ENCODE data around the gene DGKH.

Gene DGKH

DNA sequence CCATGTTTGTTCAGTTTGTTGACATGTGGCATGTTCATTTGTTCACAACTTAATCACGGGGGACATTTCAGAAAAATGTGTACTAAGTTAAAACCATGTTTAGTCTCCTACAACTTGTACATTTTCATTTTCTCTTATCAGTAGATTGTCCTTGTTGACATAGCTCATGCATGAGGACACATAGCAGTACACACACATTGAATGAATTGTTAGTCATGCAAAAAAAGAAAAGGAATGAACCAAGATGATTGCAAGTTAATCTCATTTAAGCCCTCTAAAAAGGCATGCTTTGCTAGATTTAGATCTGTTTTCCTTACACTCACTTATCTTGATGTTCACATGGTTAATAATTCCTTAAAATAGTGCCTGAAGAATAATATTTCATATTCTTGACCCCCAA is 185.3 kb downstream of the DGKH start:
- DNase-seq, result no peak

DNA sequence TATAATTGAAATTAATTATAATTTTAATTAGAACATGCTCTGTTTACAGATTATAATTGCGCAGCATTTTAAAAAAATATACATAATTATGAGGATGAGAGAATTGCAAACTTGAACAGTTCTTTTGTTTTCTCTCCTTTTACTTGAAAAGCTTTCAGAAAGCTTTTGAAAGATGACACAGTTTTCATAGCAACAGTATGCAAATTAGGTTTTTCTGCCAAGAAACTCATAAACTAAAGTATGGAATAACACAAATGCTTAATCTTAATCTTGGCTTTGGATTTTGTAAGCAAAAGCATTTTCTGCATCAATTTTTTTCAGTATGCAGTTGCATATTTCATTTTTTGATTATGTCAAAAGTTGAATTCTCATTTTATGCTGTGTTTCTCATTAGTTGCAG is 190.7 kb downstream of the DGKH start:
- DNase-seq, result no peak

DNA sequence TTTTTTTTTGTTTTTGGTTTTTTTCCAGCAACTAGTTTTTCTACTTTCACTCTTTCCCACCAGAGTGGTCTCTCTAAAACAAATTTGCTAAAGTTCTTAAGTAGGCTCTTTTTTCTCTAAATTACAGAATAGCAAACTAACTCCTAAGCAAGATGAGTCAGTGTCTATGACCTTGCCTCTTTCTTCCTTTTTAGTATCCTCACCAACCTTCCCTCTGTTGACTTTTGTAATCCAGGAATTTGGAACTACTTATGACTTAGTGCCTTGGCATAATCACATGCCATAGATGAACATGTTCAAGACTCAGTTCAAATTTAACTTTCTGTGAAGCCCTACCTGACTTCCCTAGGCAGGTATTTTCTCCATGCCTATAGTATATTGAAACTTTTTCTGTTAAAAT is 191.2 kb downstream of the DGKH start:
- DNase-seq, result no peak

DNA sequence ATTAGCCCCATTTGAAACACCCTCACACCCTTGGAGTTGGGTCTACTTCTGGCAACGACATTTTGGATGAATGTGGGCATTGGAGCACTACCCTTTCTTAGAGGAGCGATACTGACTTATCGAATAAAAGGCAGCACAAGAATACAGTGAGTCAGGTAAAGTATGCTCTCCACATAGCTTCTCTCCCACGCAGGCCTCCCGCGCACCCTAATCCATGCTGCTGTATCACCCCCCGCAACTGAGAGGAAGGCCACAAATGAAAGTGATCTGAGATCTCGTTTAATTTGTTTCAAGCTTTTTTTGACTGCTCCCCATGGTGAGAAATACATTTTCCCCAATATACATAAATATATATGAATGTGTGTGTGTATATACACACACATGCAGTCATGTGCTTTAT is 198.1 kb downstream of the DGKH start:
- no peak for DNase-seq

DNA sequence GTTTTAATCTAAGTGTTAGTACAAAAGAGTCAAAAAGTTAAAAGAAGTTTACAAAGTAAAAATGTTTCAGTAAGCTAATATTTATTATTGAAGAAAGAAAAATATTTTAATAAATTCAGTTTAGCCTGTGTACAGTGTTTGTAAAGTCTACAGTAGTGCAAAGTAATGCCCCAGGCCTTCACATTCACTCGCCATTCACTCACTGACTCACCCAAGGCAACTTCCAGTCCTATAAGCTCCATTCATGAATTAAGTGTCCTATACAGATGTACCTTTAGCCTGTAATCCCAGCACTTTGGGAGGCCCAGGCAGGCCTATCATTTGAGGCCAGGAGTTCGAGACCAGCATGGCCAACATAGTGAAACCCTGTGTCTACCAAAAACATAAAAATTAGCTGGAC is 199.4 kb downstream of the DGKH start:
- DNase-seq, result no peak

DNA sequence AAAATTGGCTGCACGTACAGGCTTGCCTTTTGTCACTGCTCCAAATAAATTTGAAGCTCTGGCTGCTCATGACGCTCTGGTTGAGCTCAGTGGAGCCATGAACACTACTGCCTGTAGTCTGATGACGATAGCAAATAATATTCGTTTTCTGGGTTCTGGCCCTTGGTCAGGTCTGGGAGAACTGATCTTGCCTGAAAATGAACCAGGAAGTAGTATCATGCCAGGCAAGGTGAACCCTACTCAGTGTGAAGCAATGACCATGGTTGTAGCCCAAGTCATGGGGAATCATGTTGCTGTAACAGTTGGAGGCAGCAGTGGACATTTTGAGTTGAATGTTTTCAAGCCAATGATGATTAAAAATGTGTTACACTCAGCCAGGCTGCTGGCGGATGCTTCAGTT is 207.4 kb downstream of the DGKH start:
- DNase-seq, result peak in 1 of 2 experiments; percentile 49

- peak in 1 of 2 experiments; percentile 22 for DNase-seq
Observed at GRCh38 chr13:42258747-42259146, 210.3 kb downstream of the DGKH start.

DNA sequence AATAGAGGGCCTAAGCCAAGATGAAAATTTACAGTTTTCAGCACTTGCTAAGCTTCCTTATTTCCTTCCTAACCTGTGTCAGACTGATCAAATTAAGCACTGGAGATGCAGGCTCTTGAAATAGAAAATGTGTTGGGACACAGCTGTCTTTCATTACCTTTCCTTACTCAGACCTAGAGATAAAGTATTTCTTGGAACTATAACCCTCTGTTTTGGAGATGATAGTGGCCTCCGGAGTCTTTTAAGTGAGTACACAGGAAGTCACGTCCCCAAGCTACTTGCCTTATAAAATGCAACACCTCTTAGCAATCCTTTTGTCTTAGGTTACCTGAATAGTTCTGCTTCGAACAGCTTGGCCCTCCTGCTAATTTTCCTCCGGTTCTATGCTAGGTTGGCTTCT is 211.1 kb downstream of the DGKH start:
- DNase-seq, result no peak

GRCh38 chr13:42260903-42261654 is 212.6 kb downstream of the DGKH start:
- no peak for DNase-seq

GRCh38 chr13:42266473-42266872 is 218.0 kb downstream of the DGKH start:
- no peak for DNase-seq

GRCh38 chr13:42270160-42270856 is 221.9 kb downstream of the DGKH start:
- no peak for DNase-seq

GRCh38 chr13:42270857-42271215 is 222.4 kb downstream of the DGKH start:
- no peak for DNase-seq

GRCh38 chr13:42271337-42272114 is 223.1 kb downstream of the DGKH start:
- DNase-seq, result peak; percentile 93 to 98

- DNase-seq, result peak in 1 of 2 experiments; percentile 47
Observed at GRCh38 chr13:42272115-42272803, 223.8 kb downstream of the DGKH start, which contains the start of gene AKAP11. TSS of gene AKAP11 (plus strand) at chr13:42272152. CDS start at chr13:42286349, 14,197 bp downstream.

DNA sequence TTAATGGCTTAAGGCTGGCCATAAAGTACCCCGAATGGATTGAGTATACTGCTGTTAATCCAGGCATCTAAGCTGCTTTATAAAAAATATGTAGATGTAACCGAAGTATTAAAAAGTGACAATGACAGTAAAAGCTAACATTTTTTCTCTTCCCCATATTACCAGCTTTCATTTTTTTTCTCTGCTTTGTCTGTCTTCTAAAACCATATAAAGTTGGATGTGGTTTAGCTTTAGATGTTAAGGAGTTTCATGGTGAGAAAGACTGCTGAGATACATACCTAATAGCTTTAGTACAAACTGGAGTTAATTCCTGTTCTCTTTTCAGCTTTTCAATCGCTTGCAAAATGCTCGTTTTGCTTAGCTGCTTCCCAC is 224.3 kb downstream of the DGKH start:
- no peak for DNase-seq

DNA sequence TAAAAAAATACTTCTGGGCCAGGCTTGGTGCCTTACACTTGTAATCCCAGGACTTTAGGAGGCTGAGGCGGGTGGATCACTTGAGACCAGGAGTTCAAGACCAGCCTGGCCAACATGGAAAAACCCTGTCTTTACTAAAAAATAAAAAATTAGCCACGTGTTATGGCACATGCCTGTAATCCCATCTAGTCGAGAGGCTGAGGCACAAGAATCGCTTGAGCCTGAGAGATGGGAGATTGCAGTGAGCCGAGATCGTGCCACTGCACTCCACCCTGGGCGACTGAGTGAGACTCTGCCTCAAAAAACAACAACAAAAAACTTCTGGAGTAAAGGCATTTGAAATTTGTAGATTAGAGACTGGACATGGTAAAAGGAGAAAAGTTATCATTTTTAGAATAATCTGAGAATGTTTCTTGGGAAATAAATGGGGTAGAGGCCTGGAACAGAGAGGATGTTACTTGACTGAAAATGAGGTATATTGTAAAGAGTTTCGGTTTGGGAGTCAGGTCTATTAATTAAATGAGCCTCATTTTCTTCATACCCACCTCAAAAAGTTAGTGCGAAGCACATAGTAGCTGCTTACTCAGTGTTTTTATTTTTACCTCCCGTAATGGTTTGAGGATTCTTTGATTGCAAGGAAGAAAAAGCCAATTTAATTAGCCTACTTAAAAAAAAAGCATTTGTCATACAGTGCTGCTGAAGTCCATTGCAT is 226.1 kb downstream of the DGKH start:
- DNase-seq, result no peak

GRCh38 chr13:42275098-42275471 is 226.6 kb downstream of the DGKH start:
- DNase-seq, result no peak

- DNase-seq, result no peak
Observed at GRCh38 chr13:42275506-42275905, 227.1 kb downstream of the DGKH start.

DNA sequence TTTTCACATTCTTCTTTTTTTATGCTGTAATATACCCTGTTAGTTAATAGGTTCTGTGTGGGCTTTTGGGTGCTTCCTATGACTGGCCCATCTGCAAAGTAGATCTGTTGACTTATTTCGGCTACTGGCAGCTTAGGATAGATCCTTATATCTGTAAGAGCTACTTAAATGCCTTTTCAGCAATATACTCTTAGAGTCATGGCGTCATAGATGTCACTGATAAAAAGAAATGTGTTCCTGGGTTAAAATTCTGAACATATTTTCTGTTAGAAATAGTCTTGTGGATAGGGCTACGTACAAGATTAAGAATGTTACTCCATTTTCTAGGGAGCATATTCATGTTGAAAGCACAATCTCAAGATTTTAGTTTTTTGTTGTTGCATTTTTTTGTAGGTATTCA is 228.2 kb downstream of the DGKH start:
- DNase-seq, result no peak

DNA sequence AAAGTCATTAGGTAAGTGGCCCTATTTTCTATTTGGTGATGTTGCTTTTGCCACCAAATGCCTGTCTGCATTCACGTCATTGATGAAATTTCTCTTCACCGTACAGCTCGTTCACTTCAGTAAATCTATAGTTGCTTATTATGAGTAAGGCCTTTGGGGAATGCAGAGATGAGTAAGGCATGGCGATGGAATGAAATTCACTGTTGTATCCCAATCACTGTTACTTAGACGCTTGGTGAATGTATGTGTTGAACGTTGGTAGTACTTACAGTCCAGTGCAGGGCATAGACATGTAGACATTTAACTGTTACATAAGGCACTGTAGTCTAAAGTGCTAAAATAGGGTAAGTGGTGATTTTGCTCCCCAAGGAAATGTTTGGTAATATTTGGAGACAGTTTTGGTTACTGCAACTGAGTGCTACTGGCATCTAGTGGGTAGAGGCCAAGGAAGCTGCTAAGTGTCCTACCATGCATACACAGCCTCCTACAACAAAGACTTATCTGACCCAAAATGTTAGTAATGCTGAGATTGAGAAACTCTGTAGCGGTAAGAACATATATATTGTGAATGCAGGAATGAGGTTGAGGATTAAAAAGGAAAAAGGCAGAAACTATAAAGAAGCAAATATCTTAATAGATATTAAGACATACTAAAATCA is 229.3 kb downstream of the DGKH start:
- DNase-seq, result no peak

GRCh38 chr13:42279080-42279479 is 230.6 kb downstream of the DGKH start:
- DNase-seq, result no peak

GRCh38 chr13:42279986-42280385 is 231.5 kb downstream of the DGKH start:
- DNase-seq, result no peak
